HG03097 (cell line): ENCODE data around the gene MKKS.

Experiments
- ATAC-seq: cut with Tn5 transposase; IDR thresholded peaks from one replicate; pipeline ENCODE4 v1.9.1; 2021; ENCODE audit not compliant: unreplicated experiment, low FRiP score

MKKS gene

GRCh38 chr20:10433623-10434466 is at the start of gene MKKS:
Gene MKKS (minus strand): TSS chr20:10434222. CDS start chr20:10413514, 20,708 bp downstream.
- peak; percentile 41 for ATAC-seq

GRCh38 chr20:10483691-10484090 is 49.7 kb upstream of the MKKS start:
- no peak for ATAC-seq

GRCh38 chr20:10481676-10482075 is 47.7 kb upstream of the MKKS start:
- ATAC-seq, result no peak

- no peak for ATAC-seq
Observed at GRCh38 chr20:10478930-10479329, 44.9 kb upstream of the MKKS start.

GRCh38 chr20:10478205-10478604 is 44.2 kb upstream of the MKKS start:
- ATAC-seq, result peak; percentile 65

- ATAC-seq, result peak; percentile 61
Observed at GRCh38 chr20:10476319-10476724, 42.3 kb upstream of the MKKS start.

- no peak for ATAC-seq
Observed at GRCh38 chr20:10475225-10475624, 41.2 kb upstream of the MKKS start.

- no peak for ATAC-seq
Observed at GRCh38 chr20:10474606-10475184, 40.7 kb upstream of the MKKS start.

GRCh38 chr20:10472871-10473270 is 38.8 kb upstream of the MKKS start:
- ATAC-seq, result no peak

GRCh38 chr20:10470276-10470675 is 36.3 kb upstream of the MKKS start:
- ATAC-seq, result no peak

GRCh38 chr20:10469599-10469998 is 35.6 kb upstream of the MKKS start:
- no peak for ATAC-seq

GRCh38 chr20:10469056-10469455 is 35.0 kb upstream of the MKKS start:
- no peak for ATAC-seq

- ATAC-seq, result no peak
Observed at GRCh38 chr20:10468340-10468845, 34.4 kb upstream of the MKKS start.

- ATAC-seq, result no peak
Observed at GRCh38 chr20:10467681-10468339, 33.8 kb upstream of the MKKS start.

- ATAC-seq, result no peak
Observed at GRCh38 chr20:10466855-10467254, 32.8 kb upstream of the MKKS start.

- no peak for ATAC-seq
Observed at GRCh38 chr20:10466325-10466724, 32.3 kb upstream of the MKKS start.

GRCh38 chr20:10465135-10465534 is 31.1 kb upstream of the MKKS start:
- no peak for ATAC-seq

- no peak for ATAC-seq
Observed at GRCh38 chr20:10463622-10464021, 29.6 kb upstream of the MKKS start.

- ATAC-seq, result no peak
Observed at GRCh38 chr20:10462516-10462915, 28.5 kb upstream of the MKKS start.

GRCh38 chr20:10461495-10461894 is 27.5 kb upstream of the MKKS start:
- ATAC-seq, result no peak

- ATAC-seq, result no peak
Observed at GRCh38 chr20:10454151-10454750, 20.2 kb upstream of the MKKS start.
